VCaP (cell line): ENCODE measurements around the gene LRIF1.
"Not testable (repeated sequence)": the region's sequence is repeated elsewhere in the genome, so short reads cannot be mapped to it uniquely, and the experiment has no call there.

Experiments used
- H3K27ac ChIP-seq: fragments of 450-650 bp; 2 replicates; pipeline ENCODE4 v1.5.1; 2017
- TF ChIP-seq, protein P1 (sequence below): fragments of 450-650 bp; conservative IDR thresholded peaks from 2 replicates; pipeline ENCODE4 v1.5.1; 2017; ENCODE audit warnings: mild to moderate bottlenecking, moderate library complexity

Gene LRIF1, protein sequence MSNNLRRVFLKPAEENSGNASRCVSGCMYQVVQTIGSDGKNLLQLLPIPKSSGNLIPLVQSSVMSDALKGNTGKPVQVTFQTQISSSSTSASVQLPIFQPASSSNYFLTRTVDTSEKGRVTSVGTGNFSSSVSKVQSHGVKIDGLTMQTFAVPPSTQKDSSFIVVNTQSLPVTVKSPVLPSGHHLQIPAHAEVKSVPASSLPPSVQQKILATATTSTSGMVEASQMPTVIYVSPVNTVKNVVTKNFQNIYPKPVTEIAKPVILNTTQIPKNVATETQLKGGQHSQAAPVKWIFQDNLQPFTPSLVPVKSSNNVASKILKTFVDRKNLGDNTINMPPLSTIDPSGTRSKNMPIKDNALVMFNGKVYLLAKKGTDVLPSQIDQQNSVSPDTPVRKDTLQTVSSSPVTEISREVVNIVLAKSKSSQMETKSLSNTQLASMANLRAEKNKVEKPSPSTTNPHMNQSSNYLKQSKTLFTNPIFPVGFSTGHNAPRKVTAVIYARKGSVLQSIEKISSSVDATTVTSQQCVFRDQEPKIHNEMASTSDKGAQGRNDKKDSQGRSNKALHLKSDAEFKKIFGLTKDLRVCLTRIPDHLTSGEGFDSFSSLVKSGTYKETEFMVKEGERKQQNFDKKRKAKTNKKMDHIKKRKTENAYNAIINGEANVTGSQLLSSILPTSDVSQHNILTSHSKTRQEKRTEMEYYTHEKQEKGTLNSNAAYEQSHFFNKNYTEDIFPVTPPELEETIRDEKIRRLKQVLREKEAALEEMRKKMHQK

GRCh38 chr1:110963691-110964454 is at the start of gene LRIF1:
LRIF1 (minus strand) TSS chr1:110963922; CDS start chr1:110963688, 234 bp downstream.
- H3K27ac ChIP-seq = peak within 1 kb of the TSS; percentile 83
- TF ChIP-seq, protein P1, sequence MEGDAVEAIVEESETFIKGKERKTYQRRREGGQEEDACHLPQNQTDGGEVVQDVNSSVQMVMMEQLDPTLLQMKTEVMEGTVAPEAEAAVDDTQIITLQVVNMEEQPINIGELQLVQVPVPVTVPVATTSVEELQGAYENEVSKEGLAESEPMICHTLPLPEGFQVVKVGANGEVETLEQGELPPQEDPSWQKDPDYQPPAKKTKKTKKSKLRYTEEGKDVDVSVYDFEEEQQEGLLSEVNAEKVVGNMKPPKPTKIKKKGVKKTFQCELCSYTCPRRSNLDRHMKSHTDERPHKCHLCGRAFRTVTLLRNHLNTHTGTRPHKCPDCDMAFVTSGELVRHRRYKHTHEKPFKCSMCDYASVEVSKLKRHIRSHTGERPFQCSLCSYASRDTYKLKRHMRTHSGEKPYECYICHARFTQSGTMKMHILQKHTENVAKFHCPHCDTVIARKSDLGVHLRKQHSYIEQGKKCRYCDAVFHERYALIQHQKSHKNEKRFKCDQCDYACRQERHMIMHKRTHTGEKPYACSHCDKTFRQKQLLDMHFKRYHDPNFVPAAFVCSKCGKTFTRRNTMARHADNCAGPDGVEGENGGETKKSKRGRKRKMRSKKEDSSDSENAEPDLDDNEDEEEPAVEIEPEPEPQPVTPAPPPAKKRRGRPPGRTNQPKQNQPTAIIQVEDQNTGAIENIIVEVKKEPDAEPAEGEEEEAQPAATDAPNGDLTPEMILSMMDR = peak; percentile 38

GRCh38 chr1:111008031-111008430 is 44.3 kb upstream of the LRIF1 start:
- TF ChIP-seq, protein P1 = no peak
- no peak overlapping the region for H3K27ac ChIP-seq

DNA sequence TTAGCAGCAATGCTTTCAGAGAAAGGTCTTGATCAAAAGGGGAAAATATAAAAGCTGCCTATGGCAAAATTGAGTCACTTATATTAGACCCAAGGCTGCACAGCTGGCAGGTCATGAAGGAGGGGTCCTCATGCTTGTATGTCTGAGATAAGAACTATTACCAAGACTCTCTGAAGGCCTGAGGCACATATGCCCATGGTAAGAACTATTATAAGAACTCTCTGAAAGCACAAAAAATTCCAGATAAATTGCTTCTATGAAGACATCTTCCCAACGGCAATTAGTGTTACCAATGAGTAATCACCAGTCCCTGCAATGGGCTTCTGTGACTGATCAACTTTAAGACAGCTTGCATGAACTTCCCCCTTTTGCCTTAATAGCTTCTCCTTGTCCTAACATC is 42.8 kb upstream of the LRIF1 start:
- no peak overlapping the region for H3K27ac ChIP-seq
- TF ChIP-seq, protein P1 = no peak

DNA sequence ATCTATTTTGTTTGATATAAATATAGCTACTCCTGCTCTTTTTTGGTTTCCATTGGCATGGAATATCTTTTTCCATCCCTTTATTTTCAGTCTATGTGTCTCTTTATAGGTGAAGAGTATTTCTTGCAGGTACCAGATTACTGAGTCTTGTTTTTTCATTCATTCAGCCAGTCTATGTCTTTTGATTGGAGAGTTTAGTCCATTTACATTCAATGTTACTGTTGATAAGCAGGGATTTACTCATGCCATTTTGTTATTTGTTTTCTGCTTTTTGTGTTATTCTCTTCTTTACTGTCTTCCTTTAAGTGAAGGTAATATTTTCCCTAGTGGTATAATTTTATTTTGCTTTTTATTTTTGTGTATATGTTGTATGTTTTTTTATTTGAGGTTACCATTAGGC is 35.9 kb upstream of the LRIF1 start:
- H3K27ac ChIP-seq = not testable (repeated sequence)

DNA sequence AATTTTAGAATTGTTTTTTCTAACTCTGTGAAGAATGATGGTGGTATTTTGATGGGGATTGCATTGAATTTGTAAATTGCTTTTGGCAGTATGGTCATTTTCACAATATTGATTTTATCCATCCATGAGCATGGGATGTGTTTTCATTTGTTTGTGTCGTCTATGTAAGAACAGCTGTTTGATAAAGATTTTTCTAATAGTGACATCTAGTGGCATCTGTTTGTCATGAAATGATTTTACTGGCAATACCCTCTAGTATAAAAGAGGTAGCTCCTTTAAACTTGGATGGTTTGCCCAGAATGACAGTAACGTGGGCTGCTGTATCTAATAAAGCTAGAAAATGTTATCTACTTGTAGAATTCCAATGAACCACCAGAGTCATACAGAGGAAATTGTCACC is 28.6 kb upstream of the LRIF1 start:
- TF ChIP-seq, protein P1 = peak; percentile 60
- peak overlapping the region; percentile 64 for H3K27ac ChIP-seq

GRCh38 chr1:110991295-110991694 is 27.6 kb upstream of the LRIF1 start:
- peak overlapping the region; percentile 64 for H3K27ac ChIP-seq

DNA sequence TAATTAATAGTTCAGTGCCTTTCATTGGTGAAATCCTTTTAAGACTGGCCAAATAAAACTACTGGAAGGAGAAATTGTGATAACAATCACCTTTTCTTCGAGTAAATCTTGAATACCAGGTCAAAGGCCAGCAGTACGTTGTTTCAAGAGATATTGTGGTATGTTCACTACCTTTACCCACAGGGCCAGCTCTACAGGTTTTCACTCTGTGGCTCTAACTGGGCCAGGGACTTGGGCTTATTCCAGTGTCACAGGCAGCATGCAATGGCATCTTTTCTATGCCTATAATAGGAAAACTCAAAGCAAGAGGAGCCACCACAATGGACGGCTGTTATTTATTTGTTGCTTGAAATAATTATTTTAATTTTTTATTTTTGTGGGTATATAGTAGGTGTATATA is 26.8 kb upstream of the LRIF1 start:
- H3K27ac ChIP-seq = peak overlapping the region; percentile 64
- TF ChIP-seq, protein P1 = no peak

- TF ChIP-seq, protein P1 = no peak
- H3K27ac ChIP-seq = no peak overlapping the region
These were observed 22.7 kb upstream of the LRIF1 start for GRCh38 chr1:110986407-110986891.
